GM12891 (cell line): Measurements from ENCODE around the gene PDE6B.

Source experiments
- POLR2A ChIP-seq: IDR thresholded peaks from 2 replicates; pipeline ENCODE4 v1.6.1; 2011; ENCODE audit warnings: low read depth, low read length, control low read depth
- POLR2AphosphoS5 ChIP-seq: IDR thresholded peaks from 2 replicates; pipeline ENCODE4 v1.6.1; 2011; ENCODE audit warnings: low read depth, low read length, control low read depth
- SPI1 ChIP-seq: IDR thresholded peaks from 2 replicates; pipeline ENCODE4 v1.6.1; 2011; ENCODE audit warnings: low read depth, low read length, control low read depth
- TAF1 ChIP-seq: IDR thresholded peaks from 2 replicates; pipeline ENCODE4 v1.6.1; 2011; ENCODE audit warnings: low read depth, low read length, control low read depth

DNA sequence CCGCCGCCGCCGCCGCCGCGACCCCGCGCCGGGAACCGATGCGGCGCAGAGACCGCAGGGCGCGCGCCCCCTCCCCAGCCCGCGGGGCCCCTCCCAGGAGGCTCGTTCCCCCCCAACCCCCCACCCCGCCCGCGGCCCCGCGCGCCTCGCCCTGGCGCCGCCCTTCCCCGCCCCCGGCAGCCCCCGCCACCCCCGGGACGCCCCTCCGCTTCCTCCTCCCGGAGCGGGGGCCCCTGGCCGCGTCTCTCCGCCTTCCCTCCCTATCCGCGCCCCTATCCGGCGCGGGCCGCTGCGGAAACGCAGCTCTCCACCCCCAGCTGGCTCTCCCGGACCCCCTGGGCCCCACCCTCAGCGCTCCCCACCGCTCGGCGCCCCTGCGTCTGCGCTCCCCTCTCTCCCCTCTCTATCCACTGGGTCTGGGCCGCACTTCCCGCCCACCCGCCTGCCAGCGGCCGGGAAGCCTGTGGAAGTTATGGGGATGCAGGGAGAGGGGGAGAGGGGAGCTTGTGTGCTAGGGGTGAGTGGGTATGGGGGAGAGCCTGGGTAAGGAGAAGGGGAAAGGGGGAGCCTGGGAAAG, 49.0 kb upstream of the PDE6B start, which contains the start of gene TMEM271:
- TF ChIP-seq POLR2AphosphoS5 (no peak), POLR2A (no peak), TAF1 (no peak), SPI1 (no peak)
